Spinal cord (tissue), 10 donors: Measurements from ENCODE around the gene FBLN1. TPM values are rescaled to one million over a fixed set of nuclear protein-coding genes. Genes with fewer than 3 reads are reported as not detected.
"Not testable (repeated sequence)": the region's sequence is repeated elsewhere in the genome, so short reads cannot be mapped to it uniquely, and the experiment has no call there.

Experiments
- DNase-seq, 6 donors: peaks; one replicate each; pipeline versions ENCODE4 v3.0.0 to v3.0.0-alpha.2; 2013 to 2015; ENCODE audit warnings: low spot score in 6 of 6, low read depth in 4 of 6
- H3K27ac ChIP-seq: one replicate; pipeline ENCODE4 v1.5.1; 2013; ENCODE audit warnings: low read depth, low read length, control low read depth
- H3K27me3 ChIP-seq: one replicate; pipeline ENCODE4 v1.6.1; 2013; ENCODE audit warnings: low read length; ENCODE audit not compliant: control insufficient read depth, insufficient read depth
- H3K36me3 ChIP-seq: one replicate; pipeline ENCODE4 v1.6.1; 2013; ENCODE audit warnings: low read length; ENCODE audit not compliant: control insufficient read depth, insufficient read depth
- H3K4me1 ChIP-seq: one replicate; pipeline ENCODE4 v1.6.1; 2013; ENCODE audit warnings: low read length; ENCODE audit not compliant: control insufficient read depth, insufficient read depth
- H3K4me3 ChIP-seq: one replicate; pipeline ENCODE4 v1.5.1; 2013; ENCODE audit warnings: low read depth, low read length, control low read depth
- H3K9me3 ChIP-seq: one replicate; pipeline ENCODE4 v1.6.1; 2013; ENCODE audit warnings: low read length; ENCODE audit not compliant: control insufficient read depth, insufficient read depth
- WGBS: methylation state at CpG from one replicate; pipeline ENCODE4 v1.1.5; 2013; ENCODE audit warnings: missing lambda C conversion rate; ENCODE audit not compliant: insufficient coverage; 5-methylcytosine and 5-hydroxymethylcytosine counted together
- polyA plus RNA-seq, 2 donors: library from polyadenylated mRNA; unstranded; fragments of 120-200 nt; gene quantifications; one replicate each; pipeline ENCODE4 v1.2.1, GENCODE V29; 2013; ENCODE audit not compliant: insufficient read length in 2 of 2
- total RNA-seq, 2 donors: library from RNA; depleted of rRNA in 1 of 2; stranded (reverse); fragments of 120-200 nt in 1 of 2; fragments of >200 nt in 1 of 2; gene quantifications; one replicate each; pipeline versions ENCODE4 v1.2.3 to v1.2.4, GENCODE V29; 2013 to 2014
- donor health status: healthy.

FBLN1 gene
- total and polyA plus RNA-seq, 4 donors = 69.4 to 260 (median 132) TPM

- peaks cover 25% of the 10 kb centered on the region for H3K36me3 ChIP-seq
- no peaks in the 10 kb centered on the region for H3K27me3 ChIP-seq
- H3K4me1 ChIP-seq = peaks cover 27% of the 10 kb centered on the region
Measured at GRCh38 chr22:45540122-45540521, 37.4 kb downstream of the FBLN1 start.

GRCh38 chr22:45541382-45541979, 38.8 kb downstream of the FBLN1 start:
- Histone ChIP-seq H3K36me3 (peaks cover 29% of the 10 kb centered on the region), H3K9me3 (no peaks in the 10 kb centered on the region), H3K4me1 (peaks cover 27% of the 10 kb centered on the region), H3K27me3 (no peaks in the 10 kb centered on the region), H3K27ac (no peak overlapping the region), H3K4me3 (no peak overlapping the region)
- DNase-seq = no peak
- 82% methylated on average over 7 of the region's 7 CpGs for WGBS

More at GRCh38 chr22:45540122-45540521, 37.4 kb downstream of the FBLN1 start:
- 77% methylated on average over 4 of the region's 8 CpGs for WGBS
- Histone ChIP-seq H3K4me3 (no peak overlapping the region), H3K9me3 (no peaks in the 10 kb centered on the region), H3K27ac (no peak overlapping the region)
- no peak for DNase-seq

GRCh38 chr22:45542001-45542520, 39.4 kb downstream of the FBLN1 start:
- no peaks in the 10 kb centered on the region for H3K27me3 ChIP-seq
- WGBS = 91% methylated on average over 19 of the region's 19 CpGs
- H3K4me1 ChIP-seq = peaks cover 22% of the 10 kb centered on the region
- no peaks in the 10 kb centered on the region for H3K9me3 ChIP-seq
- DNase-seq = no peak
- H3K4me3 ChIP-seq = no peak overlapping the region
- no peak overlapping the region for H3K27ac ChIP-seq
- H3K36me3 ChIP-seq = peaks cover 34% of the 10 kb centered on the region

DNA sequence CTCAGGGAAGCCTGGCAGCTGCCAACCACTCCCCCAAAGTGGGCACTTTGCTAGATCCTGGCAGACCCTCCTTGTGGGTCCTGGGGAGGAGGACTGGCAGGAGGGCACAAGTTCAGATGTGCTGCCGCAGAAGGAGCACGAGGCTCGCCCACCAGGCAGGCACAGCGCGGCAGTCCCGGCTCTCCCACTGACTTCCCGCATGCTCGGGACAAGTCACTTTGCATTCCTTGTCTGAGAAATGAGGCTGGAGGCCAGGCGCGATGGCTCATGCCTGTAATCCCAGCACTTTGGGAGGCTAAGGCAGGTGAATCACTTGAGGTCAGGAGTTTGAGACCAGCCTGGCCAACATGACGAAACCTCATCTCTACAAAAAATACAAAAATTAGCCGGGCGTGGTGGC, 40.1 kb downstream of the FBLN1 start:
- not testable (repeated sequence) for H3K9me3 ChIP-seq, H3K27ac ChIP-seq, H3K4me3 ChIP-seq, H3K27me3 ChIP-seq, DNase-seq
- Histone ChIP-seq H3K36me3 (peaks cover 40% of the 10 kb centered on the region), H3K4me1 (peaks cover 15% of the 10 kb centered on the region)
- WGBS = 98% methylated on average over 13 of the region's 13 CpGs

GRCh38 chr22:45543243-45543642, 40.6 kb downstream of the FBLN1 start:
- Histone ChIP-seq H3K9me3 (no peaks in the 10 kb centered on the region), H3K4me1 (peaks cover 10% of the 10 kb centered on the region), H3K27ac (no peak overlapping the region), H3K27me3 (no peaks in the 10 kb centered on the region), H3K36me3 (peaks cover 44% of the 10 kb centered on the region), H3K4me3 (no peak overlapping the region)
- 100% methylated on average over 5 of the region's 13 CpGs for WGBS
- no peak for DNase-seq

GRCh38 chr22:45544588-45545170, 42.0 kb downstream of the FBLN1 start:
- no peak overlapping the region for H3K27ac ChIP-seq
- 92% methylated on average over 11 of the region's 12 CpGs for WGBS

GRCh38 chr22:45546333-45547015, 43.8 kb downstream of the FBLN1 start:
- H3K4me3 ChIP-seq = no peak overlapping the region
- H3K27me3 ChIP-seq = no peaks in the 10 kb centered on the region
- no peak for DNase-seq
- H3K36me3 ChIP-seq = peaks cover 67% of the 10 kb centered on the region
- 90% methylated on average over 16 of the region's 21 CpGs for WGBS
- H3K9me3 ChIP-seq = no peaks in the 10 kb centered on the region
- H3K27ac ChIP-seq = no peak overlapping the region
- peaks cover 14% of the 10 kb centered on the region for H3K4me1 ChIP-seq

More at GRCh38 chr22:45544588-45545170, 42.0 kb downstream of the FBLN1 start:
- H3K4me3 ChIP-seq = no peak overlapping the region
- no peaks in the 10 kb centered on the region for H3K9me3 ChIP-seq
- DNase-seq = no peak
- H3K36me3 ChIP-seq = peaks cover 59% of the 10 kb centered on the region
- no peaks in the 10 kb centered on the region for H3K27me3 ChIP-seq
- H3K4me1 ChIP-seq = peaks cover 7% of the 10 kb centered on the region

- no peak for DNase-seq
- no peaks in the 10 kb centered on the region for H3K27me3 ChIP-seq
- H3K9me3 ChIP-seq = no peaks in the 10 kb centered on the region
- no peak overlapping the region for H3K27ac ChIP-seq
- H3K4me1 ChIP-seq = peaks cover 19% of the 10 kb centered on the region
- 95% methylated on average over 10 of the region's 11 CpGs for WGBS
- H3K36me3 ChIP-seq = peaks cover 66% of the 10 kb centered on the region
- H3K4me3 ChIP-seq = no peak overlapping the region
Measured at GRCh38 chr22:45547016-45547345, 44.3 kb downstream of the FBLN1 start.

GRCh38 chr22:45547731-45548130, 45.0 kb downstream of the FBLN1 start:
- peak in 1 of 6 donors; percentile 78 for DNase-seq
- no peaks in the 10 kb centered on the region for H3K27me3 ChIP-seq
- peaks cover 27% of the 10 kb centered on the region for H3K4me1 ChIP-seq
- 94% methylated on average over 2 of the region's 6 CpGs for WGBS
- peaks cover 64% of the 10 kb centered on the region for H3K36me3 ChIP-seq
- no peak overlapping the region for H3K27ac ChIP-seq
- H3K4me3 ChIP-seq = no peak overlapping the region
- H3K9me3 ChIP-seq = no peaks in the 10 kb centered on the region
